IMR-90 (cell line): Measurements from ENCODE around the gene CD300C.

ENCODE experiments used
- CTCF ChIP-seq: conservative IDR thresholded peaks from 2 replicates; pipeline ENCODE4 v1.5.1; 2012; ENCODE audit warnings: mild to moderate bottlenecking, low read depth, low read length, improper control_type of control experiment
- NFE2L2 ChIP-seq: fragments of 150-350 bp; IDR thresholded peaks from 2 replicates; pipeline ENCODE4 v1.6.1; 2016; ENCODE audit warnings: low read depth, mild to moderate bottlenecking, low read length
- POLR2A ChIP-seq: IDR thresholded peaks from 2 replicates; pipeline ENCODE4 v1.6.1; 2012; ENCODE audit warnings: mild to moderate bottlenecking, low read depth, low read length
- RCOR1 ChIP-seq: IDR thresholded peaks from 2 replicates; pipeline ENCODE4 v1.6.1; 2012; ENCODE audit warnings: mild to moderate bottlenecking, low read length, improper control_type of control experiment; ENCODE audit not compliant: insufficient replicate concordance
- RFX5 ChIP-seq: IDR thresholded peaks from 2 replicates; pipeline ENCODE4 v1.8.0; 2012; ENCODE audit warnings: low read depth, mild to moderate bottlenecking, low read length, moderate library complexity

- no peak for TF ChIP-seq POLR2A
- no peak for TF ChIP-seq CTCF
- TF ChIP-seq NFE2L2: no peak
- TF ChIP-seq RFX5: no peak
- no peak for TF ChIP-seq RCOR1
Measured at GRCh38 chr17:74573169-74573568, 27.3 kb upstream of the CD300C start.
